HG03045 (cell line): Measurements from ENCODE around the gene ZNF548.
"Not testable (repeated sequence)": the region's sequence is repeated elsewhere in the genome, so short reads cannot be mapped to it uniquely, and the experiment has no call there.

Experiments used
- ATAC-seq: cut with Tn5 transposase; IDR thresholded peaks from one replicate; pipeline ENCODE4 v1.9.1; 2021; ENCODE audit warnings: mild to moderate bottlenecking, moderate library complexity; ENCODE audit not compliant: unreplicated experiment

The ZNF548 gene

DNA sequence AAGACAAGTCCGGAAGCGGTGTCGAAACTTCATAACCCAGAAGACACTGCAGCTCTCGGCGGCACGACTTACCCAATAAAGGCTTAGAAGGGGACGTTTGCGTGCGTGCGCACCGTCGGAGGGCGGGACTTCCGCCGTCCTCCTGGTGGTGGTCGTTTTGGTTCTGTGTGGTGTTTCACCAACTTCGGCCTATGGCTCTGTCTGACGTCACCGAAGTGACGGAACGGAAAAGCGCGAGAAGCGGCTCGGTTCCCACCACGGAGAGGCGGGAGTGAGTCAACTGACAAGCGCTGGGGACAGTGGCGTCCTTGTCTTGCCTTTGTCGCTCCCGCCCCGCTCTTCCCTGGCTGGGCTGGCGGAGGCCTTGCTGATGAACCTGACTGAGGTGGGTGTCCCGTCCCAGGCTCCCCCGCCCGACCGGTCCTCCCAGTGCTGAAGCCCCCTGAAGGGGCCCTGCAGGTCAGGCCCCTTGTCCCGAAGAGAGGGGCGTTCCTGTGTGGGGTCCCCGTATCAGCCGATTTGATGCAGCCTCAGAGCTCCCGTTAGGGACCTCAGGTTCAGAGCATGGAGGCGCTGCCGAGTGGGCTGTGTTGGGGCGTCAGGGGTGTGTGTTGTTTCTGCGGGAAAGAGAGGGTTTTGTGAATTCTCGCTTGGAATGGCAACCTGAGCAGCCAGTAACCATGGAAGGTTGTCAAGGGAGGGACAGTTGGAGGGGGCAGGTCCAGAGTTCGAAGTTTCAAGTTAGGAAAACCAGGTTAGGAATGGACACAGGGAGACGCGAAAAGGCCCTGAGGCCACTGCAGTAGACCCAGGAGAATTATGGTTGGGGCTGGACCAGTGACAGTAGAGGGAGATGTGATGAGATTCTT lies at the start of gene ZNF548:
Gene ZNF548 (plus strand): TSS at position 125 of the 869 bp plus-strand sequence. CDS start 246 bp downstream, at position 371.
- peak; percentile 95 for ATAC-seq

DNA sequence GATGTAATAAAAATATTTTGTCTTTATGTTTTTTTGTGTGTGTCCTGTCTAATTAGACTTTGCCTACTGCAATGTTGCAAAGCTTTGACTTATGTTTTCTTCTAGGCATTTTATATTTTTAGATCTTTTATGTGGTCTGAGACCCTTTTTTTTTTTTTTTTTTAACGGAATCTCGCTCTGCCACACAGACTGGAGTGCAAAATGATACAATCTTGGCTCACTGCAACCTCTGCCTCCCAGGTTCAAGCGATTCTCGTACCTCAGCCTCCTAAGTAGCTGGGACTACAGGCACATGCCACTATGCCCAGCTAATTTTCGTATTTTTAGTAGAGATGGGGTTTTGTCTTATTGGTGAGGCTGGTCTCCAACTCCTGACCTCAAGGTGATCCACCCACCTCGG lies 47.1 kb upstream of the ZNF548 start:
- no peak for ATAC-seq

DNA sequence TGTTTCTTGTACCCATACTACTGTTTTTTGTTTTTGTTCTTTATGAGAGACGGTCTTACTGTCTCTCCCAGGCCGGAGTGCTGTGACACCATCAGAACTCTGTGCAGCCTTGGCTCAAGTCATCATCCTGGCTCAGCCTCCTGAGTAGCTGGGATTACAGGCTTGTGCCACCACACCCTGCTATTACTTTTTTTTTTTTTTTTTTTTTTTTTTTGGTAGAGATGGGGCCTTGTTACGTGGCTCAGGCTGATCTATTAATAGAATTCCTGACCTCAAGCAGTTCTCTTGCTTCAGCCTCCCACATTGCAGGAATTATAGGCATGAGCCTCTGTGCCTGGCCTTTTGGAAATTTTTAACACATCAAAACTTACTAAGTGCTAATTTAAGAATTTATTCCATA lies 41.5 kb upstream of the ZNF548 start:
- no peak for ATAC-seq

GRCh38 chr19:57350877-57351805 lies 38.5 kb upstream of the ZNF548 start, which contains the start of gene ZNF304:
TSS of gene ZNF304 (plus strand) at chr19:57351271. CDS start at chr19:57351665, 394 bp downstream.
- peak; percentile 91 for ATAC-seq

- ATAC-seq = no peak
Observed at GRCh38 chr19:57351867-57352266, 37.8 kb upstream of the ZNF548 start.

DNA sequence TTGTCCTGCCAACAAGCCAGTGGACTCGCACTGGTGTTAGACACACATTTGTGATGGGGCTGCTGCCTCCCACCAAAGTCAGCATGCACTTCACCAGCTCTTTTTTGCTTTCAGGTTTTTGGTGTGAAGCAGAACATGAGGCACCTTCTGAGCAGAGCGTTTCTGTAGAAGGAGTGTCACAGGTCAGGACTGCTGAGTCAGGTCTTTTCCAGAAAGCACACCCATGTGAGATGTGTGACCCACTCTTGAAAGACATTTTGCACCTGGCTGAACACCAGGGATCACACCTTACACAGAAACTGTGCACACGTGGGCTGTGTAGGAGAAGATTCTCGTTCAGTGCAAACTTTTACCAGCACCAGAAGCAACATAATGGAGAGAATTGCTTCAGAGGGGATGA lies 33.7 kb upstream of the ZNF548 start:
- ATAC-seq = no peak

DNA sequence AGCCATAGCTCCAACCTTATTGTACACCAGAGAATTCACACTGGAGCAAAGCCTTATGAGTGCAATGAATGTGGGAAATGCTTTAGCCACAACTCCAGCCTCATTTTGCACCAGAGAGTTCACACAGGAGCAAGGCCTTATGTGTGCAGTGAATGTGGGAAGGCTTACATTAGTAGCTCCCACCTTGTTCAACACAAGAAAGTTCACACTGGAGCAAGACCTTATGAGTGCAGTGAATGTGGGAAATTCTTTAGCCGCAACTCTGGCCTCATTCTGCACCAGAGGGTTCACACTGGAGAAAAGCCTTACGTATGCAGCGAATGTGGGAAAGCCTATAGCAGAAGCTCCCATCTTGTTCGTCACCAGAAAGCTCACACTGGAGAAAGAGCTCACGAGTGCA lies 32.2 kb upstream of the ZNF548 start:
- ATAC-seq = no peak

- no peak for ATAC-seq
Observed at GRCh38 chr19:57359300-57359699, 30.4 kb upstream of the ZNF548 start.

GRCh38 chr19:57362419-57362818 lies 27.2 kb upstream of the ZNF548 start:
- no peak for ATAC-seq

GRCh38 chr19:57362997-57363687 lies 26.5 kb upstream of the ZNF548 start, which contains the start of the genes TRAPPC2B and ZNF547:
TSS of gene TRAPPC2B (plus strand) at chr19:57363551. CDS start at chr19:57364834, 1,283 bp downstream.
TSS of gene ZNF547 (plus strand) at chr19:57363551. CDS start at chr19:57368556, 5,005 bp downstream.
- ATAC-seq = peak; percentile 92

DNA sequence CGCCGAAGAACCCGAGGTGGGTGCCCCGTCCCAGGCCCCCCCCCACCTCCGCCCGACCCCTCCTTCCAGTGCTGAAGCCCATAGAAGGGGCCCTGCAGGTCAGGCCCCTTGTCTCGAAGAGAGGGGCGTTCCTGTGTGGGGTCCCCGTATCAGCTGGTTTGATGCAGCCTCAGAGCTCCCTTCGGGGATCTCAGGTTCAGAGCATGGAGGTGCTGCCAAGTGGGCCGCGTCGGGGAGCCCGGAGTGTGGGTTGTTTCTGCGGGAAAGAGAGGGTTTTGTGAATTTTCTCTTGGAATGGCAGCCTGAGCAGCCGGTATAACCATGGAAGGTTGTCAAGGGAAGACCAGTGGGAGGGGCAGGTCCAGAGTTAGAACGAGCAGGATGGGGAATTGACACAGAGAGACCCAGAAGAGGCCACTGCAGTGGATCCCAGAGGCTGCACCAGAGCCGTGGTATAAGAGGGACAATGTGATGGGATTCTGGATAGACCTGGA lies 25.9 kb upstream of the ZNF548 start:
- ATAC-seq = no peak

GRCh38 chr19:57366776-57367175 lies 22.9 kb upstream of the ZNF548 start:
- no peak for ATAC-seq

- no peak for ATAC-seq
Observed at GRCh38 chr19:57374179-57374578, 15.5 kb upstream of the ZNF548 start.

DNA sequence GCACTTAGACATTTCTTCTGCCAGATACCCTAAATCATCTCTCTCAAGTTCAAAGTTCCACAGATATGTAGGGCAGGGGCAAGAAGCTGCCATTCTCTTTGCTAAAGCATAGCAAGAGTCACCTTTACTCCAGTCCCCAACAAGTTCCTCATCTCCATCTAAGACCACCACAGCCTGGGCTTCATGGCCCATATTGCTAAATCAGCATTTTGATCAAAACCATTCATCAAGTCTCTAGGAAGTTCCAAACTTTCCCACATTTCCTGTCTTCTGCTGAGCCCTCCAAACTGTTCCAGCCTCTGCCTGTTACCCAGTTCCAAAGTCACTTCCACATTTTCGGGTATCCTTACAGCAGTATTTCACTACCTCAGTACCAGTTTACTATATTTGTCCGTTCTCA lies 15.0 kb upstream of the ZNF548 start:
- not testable (repeated sequence) for ATAC-seq

GRCh38 chr19:57376151-57376550 lies 13.5 kb upstream of the ZNF548 start:
- ATAC-seq = no peak

GRCh38 chr19:57377498-57378146 lies 12.0 kb upstream of the ZNF548 start:
- no peak for ATAC-seq

DNA sequence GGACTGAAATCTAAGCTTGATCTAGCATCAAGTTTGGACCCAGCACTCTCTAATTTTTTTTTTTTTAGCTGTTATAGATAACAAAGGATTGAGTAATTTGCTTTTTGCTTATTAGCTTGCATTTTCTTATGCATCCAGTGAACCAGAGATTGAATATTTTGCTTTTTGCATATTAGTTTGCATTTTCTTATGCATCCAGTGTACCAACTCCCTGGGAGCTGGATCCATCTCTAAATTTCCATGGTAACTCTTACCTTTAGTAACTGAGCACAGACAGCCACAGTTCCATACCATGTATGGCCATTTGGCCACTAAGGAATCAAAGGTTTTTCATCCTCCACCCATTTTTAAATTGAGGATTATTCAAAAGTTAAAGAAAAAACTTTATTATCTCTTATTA lies 8.7 kb upstream of the ZNF548 start:
- ATAC-seq = no peak

- no peak for ATAC-seq
Observed at GRCh38 chr19:57382806-57383488, 6.7 kb upstream of the ZNF548 start.

GRCh38 chr19:57389194-57389729 lies 392 bp upstream of the ZNF548 start:
- no peak for ATAC-seq
